NCI-H69 (cell line): ENCODE results near the gene LASP1.
"Not testable (repeated sequence)": the region's sequence is repeated elsewhere in the genome, so short reads cannot be mapped to it uniquely, and the experiment has no call there.

Source experiments
- DNase-seq: peaks from one replicate; lab custom pipeline; 2025; lab: John Stamatoyannopoulos, UW

Gene LASP1

GRCh38 chr17:38926293-38927070 is 56.6 kb downstream of the LASP1 start:
- DNase-seq = no peak

GRCh38 chr17:38930782-38931181 is 60.9 kb downstream of the LASP1 start:
- DNase-seq = not testable (repeated sequence)

GRCh38 chr17:38933962-38934361 is 64.1 kb downstream of the LASP1 start:
- DNase-seq = not testable (repeated sequence)

GRCh38 chr17:38939987-38940386 is 70.1 kb downstream of the LASP1 start:
- DNase-seq = no peak

GRCh38 chr17:38940404-38940803 is 70.5 kb downstream of the LASP1 start:
- no peak for DNase-seq

DNA sequence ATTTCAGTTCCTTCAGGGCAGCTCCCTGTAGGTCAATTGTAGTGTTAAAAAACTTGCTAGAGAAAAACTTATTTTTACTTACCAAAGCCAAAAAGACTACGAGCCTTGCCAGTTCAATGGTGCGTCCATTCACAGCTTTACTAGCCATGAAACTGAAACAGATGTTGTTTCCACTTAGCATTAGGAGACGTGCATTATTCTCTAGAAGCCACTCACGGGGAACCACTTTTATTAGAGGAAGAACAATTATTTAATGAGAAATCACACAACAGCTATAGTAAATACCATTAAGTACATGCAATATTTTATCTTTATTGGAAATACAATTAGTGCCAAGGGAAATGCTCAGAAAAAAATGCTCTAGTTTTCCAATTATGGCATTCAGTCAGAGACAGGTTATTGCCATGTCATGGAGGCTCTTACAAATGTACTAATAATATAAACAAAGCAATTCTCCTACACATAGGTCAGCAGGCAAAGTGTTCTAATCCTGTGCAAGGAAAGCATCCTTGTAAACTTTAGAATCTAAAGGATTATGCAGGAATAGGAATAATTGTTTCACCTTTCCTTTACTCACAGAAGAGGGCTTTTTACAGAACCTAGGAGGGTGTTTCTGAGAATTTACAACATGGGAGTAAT is 73.0 kb downstream of the LASP1 start:
- DNase-seq = peak; percentile 9

- DNase-seq = peak; percentile 19
Observed at GRCh38 chr17:38943607-38944006, 73.7 kb downstream of the LASP1 start.

DNA sequence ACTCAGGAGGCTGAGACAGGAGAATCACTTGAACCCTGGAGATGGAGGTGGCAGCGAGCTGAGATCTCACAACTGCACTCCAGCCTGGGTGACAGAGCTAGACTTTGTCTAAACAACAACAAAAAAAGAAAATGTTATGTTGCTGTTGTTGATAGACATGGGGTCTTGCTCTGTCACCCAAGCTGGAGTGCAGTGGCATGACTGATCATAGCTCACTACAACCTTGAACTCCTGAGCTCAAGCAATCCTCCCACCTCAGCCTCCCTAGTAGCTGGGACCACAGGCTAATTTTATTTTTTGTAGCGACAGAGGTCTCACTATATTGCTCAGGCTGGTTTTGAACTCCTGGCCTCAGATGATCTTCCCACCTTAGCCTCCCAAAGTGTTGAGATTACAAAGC is 77.3 kb downstream of the LASP1 start:
- no peak for DNase-seq

DNA sequence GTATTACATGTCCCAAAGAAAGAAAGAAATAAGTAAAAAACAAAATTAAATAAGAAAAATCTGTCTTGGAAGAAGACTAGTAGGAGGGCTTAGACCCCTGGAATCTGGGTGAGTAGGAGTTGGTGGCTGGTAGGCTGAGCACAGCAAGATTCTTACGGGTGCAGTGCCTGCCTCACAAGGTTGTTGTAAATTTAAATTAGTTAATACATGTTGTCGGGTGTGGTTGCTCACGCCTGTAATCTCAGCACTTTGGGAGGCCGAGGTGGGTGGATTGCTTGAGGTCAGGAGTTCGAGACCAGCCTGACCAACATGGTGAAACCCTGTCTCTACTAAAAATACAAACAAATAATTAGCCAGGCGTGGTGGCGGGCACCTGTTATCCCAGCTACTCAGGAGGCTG is 83.9 kb downstream of the LASP1 start:
- DNase-seq = not testable (repeated sequence)

GRCh38 chr17:38958326-38958725 is 88.5 kb downstream of the LASP1 start:
- no peak for DNase-seq

DNA sequence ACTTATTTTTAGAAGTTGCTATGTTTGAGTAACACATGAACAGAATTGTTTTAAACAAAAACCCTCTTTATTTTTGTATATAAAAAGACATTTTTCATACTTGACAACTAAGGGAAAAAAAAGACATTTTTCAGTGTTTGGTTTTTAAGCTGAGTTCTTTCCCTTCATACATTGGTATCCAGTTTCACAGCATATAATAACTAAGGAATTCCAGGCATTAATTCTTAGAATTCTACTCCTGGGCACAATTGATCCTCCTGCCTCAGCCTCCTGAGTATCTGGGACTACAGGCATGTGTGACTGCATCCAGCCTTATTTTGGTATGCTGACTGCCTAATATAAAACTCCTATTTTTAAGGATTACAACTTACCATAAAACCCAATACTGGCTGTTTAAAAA is 88.9 kb downstream of the LASP1 start:
- no peak for DNase-seq

DNA sequence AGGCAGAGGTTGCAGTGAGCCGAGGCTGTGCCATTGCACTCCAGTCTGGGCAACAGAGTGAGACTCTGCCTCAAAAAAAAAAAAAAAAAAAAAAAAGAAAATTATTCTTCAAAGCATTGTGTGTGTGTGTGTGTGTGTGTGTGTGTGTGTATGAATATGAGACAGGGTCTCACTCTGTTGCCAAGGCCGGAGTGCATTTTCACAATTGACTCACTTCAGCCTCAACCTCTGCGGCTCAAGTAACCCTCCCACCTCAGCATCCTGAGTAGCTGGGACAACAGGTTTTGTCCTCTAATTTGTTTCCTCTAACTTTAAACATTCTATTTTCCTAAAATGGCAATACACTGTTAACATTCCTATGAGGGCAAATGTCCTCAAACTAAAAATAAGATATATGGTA is 89.7 kb downstream of the LASP1 start:
- DNase-seq = no peak

DNA sequence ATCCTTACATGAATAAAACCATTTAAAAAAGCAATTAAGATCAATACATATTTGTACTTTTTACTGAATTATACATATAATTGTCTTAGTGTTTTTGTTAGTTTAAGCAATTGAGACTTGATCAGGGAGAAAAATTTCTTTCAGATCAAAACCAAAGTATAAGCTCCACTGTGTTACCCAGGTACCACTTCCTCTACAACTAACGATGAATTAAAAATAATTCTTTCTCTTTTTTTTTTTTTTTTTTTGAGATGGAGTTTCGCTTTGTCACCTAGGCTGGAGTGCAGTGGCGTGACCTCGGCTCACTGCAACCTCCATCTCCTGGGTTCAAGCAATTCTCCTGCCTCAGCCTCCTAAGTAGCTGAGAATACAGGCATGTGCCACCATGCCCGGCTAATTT is 90.5 kb downstream of the LASP1 start:
- DNase-seq = no peak

- DNase-seq = no peak
Observed at GRCh38 chr17:38961413-38961812, 91.6 kb downstream of the LASP1 start.

- peak; percentile 80 for DNase-seq
Observed at GRCh38 chr17:38967290-38967738, 97.5 kb downstream of the LASP1 start, which contains the start of gene FBXO47. FBXO47 (minus strand) TSS chr17:38967403; CDS start chr17:38963025, 4,378 bp downstream.

- DNase-seq = no peak
Observed at GRCh38 chr17:38969281-38969680, 99.4 kb downstream of the LASP1 start.

DNA sequence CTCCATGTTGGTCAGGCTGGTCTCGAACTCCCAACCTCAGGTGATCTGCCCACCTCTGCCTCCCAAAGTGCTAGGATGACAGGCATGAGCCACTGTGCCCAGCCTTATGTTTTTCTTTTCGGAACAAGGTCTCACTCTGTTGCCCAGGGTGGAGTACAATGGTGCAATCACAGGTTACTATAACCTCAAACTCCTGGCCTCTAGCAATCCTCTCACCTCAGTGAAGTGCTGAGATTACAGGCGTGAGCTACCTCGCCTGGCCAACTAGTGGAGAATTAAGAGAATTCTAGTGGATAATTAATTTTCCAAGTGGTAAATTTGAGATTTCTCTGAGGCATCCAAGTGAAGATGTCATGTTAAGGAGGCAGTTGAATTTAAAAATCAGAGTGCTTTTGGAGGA is 100.3 kb downstream of the LASP1 start:
- DNase-seq = no peak

DNA sequence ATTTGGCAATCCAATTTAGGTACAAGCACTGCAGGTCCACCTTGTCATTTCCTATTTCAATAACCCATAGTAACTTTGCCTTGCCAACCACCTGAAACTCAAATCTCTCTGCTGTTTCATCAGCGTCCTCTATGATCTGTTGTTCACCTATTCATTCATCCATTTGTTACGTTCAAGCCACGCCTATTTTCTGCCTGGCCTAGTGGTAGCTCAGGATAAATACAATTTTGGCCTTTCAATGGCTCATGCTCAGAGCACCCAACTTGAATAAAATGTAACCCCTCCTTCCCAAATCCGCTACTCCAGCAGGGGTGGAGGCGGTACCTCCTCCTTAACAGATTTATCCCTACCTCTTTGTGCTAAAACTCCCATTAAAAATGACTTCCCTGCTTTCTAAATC is 100.9 kb downstream of the LASP1 start:
- no peak for DNase-seq
